GM12891 (cell line): ENCODE data around the gene PFN3.

Experiments
- DNase-seq: peaks from one replicate; pipeline ENCODE4 v3.0.0; 2011; ENCODE audit warnings: low spot score; ENCODE audit not compliant: insufficient read length
- FAIRE-seq: peaks from 2 replicates; lab custom pipeline; 2011; peaks lifted over from hg19 to GRCh38; lab: Jason Lieb, UNC
- PAX5 ChIP-seq: IDR thresholded peaks from 2 replicates; pipeline ENCODE4 v1.6.1; 2011; ENCODE audit warnings: low read length, moderate library complexity, mild to moderate bottlenecking; ENCODE audit not compliant: insufficient read depth, severe bottlenecking
- POLR2A ChIP-seq: IDR thresholded peaks from 2 replicates; pipeline ENCODE4 v1.6.1; 2011; ENCODE audit warnings: low read depth, low read length, control low read depth
- POLR2AphosphoS5 ChIP-seq: IDR thresholded peaks from 2 replicates; pipeline ENCODE4 v1.6.1; 2011; ENCODE audit warnings: low read depth, low read length, control low read depth
- POU2F2 ChIP-seq: IDR thresholded peaks from 2 replicates; pipeline ENCODE4 v1.6.1; 2011; ENCODE audit warnings: low read depth, mild to moderate bottlenecking, control low read depth, low read length, moderate library complexity
- SPI1 ChIP-seq: IDR thresholded peaks from 2 replicates; pipeline ENCODE4 v1.6.1; 2011; ENCODE audit warnings: low read depth, low read length, control low read depth
- TAF1 ChIP-seq: IDR thresholded peaks from 2 replicates; pipeline ENCODE4 v1.6.1; 2011; ENCODE audit warnings: low read depth, low read length, control low read depth

The PFN3 gene

DNA sequence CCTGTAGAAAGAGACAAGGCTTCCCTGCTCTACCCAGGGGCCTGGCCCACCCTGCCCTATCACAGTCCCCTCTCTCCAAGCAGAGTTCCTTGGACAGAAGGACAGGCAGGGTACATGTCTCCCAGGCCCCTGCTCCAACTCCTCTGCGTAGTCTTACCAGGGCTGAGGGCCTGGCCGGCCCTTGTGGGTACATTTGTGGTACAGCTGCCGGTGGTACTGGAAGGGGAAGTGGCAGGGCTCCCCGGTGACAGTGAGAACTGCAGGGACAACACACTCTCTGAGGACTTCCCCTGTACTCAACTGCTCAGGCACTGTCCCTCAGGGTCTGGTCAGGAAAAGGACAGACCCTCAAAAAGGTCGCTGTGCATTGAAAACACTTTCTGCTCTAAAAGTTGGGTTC is 5.3 kb upstream of the PFN3 start:
- TF ChIP-seq SPI1 = peak; percentile 63
- TF ChIP-seq TAF1 = no peak
- DNase-seq (no peak), FAIRE-seq (peak; percentile 56)

DNA sequence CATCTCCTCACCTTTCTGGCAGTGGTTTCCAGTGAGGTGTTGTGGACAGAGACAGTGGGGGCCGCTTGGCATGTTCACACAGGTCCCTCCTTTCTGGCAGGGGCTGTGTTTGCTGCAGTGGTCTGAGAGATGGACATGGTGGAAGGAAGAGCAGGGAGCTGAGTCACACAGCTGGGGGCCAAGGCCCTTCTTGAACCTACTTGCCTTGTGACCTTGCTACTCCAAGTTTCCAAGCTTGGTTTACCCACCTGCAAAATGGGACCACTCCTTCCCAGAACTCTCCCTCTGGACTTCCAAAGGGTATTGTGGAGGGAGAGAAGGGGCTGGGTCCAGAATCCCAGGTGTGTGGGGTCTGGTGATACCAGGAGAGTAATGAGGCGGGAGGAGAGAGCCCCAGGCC is 4.9 kb upstream of the PFN3 start:
- no peak for DNase-seq
- no peak for TF ChIP-seq SPI1
- 0 out of 2 replicates have a peak, but pooled peaks have one; percentile 25 for TF ChIP-seq TAF1
- FAIRE-seq = no peak

DNA sequence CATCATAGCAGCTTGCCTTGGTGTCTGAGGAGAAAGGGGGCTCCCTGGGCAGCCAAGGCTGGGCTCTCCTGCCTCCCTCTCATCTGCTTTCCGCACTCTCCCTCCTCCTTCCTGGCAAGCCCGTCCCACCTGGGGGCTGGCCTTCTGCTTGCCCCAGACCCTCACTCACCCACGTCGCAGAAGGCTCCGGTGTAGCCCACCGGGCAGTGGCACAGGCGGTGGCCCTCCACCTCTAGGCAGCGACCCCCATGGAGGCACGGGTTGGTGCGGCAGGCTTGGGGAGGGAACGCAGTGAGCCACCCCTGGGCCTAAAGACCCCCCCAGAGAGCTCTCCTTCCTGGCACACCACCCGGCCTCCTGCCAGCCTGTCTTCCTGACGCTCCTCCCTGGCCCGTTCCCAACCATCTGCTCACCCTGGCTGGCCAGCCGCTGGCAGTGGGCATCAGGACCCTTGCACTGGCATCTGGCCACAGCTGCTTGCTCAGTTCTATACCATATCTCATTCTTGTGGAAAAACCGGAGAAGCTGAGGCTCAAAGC is 4.2 kb upstream of the PFN3 start:
- FAIRE-seq = peak; percentile 9
- no peak for DNase-seq
- TF ChIP-seq TAF1 = no peak
- no peak for TF ChIP-seq SPI1
- no peak for TF ChIP-seq POU2F2
- TF ChIP-seq POLR2A = no peak
- TF ChIP-seq PAX5 = no peak
- TF ChIP-seq POLR2AphosphoS5 = no peak

- DNase-seq (peak; percentile 96), FAIRE-seq (peak; percentile 100)
- TF ChIP-seq POLR2A = no peak
- TF ChIP-seq TAF1 = no peak
- TF ChIP-seq SPI1 = peak; percentile 34; the same call in 1 of the 2 replicates
- peak; percentile 12 for TF ChIP-seq PAX5
- no peak for TF ChIP-seq POLR2AphosphoS5
- 0 out of 2 replicates have a peak, but pooled peaks have one; percentile 37 for TF ChIP-seq POU2F2
Measured at GRCh38 chr5:177403792-177404640, 3.6 kb upstream of the PFN3 start.

DNA sequence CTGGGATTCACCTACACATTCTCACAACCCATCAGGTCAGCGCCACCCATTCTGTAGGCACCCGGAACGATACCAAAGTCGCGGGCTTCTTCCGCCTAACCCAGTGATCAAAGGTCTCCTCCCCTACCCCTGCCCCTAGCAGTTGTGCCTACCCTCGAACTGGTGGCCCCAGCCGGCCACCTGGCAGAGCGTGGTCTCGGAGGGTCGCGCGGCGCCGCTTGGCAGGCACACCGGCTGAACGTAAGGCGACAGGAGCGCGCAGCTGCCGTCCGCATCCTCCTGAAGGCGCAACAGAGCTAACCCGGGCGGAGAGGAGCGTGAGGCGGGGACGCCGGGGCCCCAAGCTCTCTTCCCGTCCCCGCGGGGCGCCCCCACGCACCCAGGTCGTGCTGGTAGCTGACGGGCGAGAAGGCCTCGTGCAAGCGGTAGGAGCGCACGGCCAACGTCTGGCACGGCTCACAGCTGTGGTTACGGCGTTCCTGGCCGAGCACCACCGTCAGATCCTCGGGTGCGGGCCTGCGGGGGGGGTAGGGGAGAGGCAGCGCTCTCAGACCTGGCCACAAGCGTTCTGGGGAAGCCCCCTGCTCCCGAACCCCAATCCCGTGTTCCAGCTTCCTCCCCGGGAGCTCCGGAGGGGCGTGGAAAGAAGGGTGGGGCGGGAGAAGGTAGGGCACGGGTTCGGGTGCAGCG is 2.8 kb upstream of the PFN3 start:
- DNase-seq (peak; percentile 72), FAIRE-seq (no peak)
- TF ChIP-seq POLR2A (no peak), SPI1 (no peak), TAF1 (no peak), POU2F2 (no peak), POLR2AphosphoS5 (no peak)

- TF ChIP-seq SPI1 = no peak
- no peak for TF ChIP-seq TAF1
- TF ChIP-seq POLR2A = no peak
- TF ChIP-seq POLR2AphosphoS5 = no peak
- TF ChIP-seq PAX5 = no peak
- no peak for TF ChIP-seq POU2F2
- DNase-seq (peak; percentile 67), FAIRE-seq (peak; percentile 87)
Measured at GRCh38 chr5:177402271-177403043, 2.0 kb upstream of the PFN3 start.

DNA sequence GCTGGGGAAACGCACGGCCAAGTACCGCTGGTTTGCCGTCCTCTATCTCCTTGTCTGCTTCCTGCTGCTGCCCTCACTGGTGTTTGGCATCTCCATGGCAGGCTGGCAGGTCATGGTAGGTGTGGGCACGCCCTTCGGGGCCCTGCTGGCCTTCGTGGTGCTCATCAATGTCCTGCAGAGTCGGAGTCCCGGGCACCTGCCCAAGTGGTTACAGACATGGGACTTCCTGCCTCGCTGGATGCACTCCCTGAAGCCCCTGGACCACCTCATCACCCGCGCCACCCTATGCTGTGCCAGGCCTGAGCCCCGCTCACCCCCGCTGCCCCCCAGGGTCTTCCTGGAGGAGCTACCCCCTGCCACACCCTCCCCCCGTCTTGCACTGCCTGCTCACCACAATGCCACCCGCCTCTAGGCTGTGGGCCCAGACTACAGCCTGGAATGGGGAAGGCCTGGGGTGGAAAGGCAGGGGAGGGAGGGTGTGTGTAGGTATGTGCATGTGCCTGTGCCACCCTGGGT is 2.5 kb downstream of the PFN3 start:
- no peak for TF ChIP-seq PAX5
- TF ChIP-seq POLR2AphosphoS5 = no peak
- DNase-seq = no peak
- FAIRE-seq = no peak

GRCh38 chr5:177396807-177397206 is 3.7 kb downstream of the PFN3 start:
- FAIRE-seq (no peak), DNase-seq (no peak)
- no peak for TF ChIP-seq POU2F2
- TF ChIP-seq SPI1 = no peak
- TF ChIP-seq POLR2AphosphoS5 = no peak
- no peak for TF ChIP-seq PAX5
- TF ChIP-seq POLR2A = no peak
- TF ChIP-seq TAF1 = no peak

DNA sequence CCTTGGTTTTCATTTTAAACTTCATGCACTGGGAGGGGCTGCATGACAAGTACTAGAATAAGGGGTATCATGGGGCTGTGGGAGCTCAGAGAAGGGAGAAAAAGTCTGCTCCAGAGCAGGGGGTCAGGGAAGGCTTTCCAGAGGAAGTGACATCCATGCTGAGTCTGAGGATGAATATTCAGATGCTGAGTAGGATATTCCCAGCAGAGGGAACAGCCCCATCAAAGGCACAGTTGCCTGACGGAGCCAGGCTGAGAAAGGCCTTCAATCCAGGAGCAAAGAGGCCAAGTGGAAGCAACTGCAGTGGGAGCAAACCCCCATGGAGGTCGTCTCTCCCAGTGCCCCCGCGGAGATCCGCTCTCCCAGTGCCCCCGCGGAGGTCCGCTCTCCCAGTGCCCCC is 4.4 kb downstream of the PFN3 start:
- DNase-seq = no peak
- FAIRE-seq = no peak
- no peak for TF ChIP-seq POLR2A
- TF ChIP-seq POU2F2 = no peak
- no peak for TF ChIP-seq POLR2AphosphoS5
- TF ChIP-seq SPI1 = no peak
- TF ChIP-seq PAX5 = no peak
- no peak for TF ChIP-seq TAF1
